HFFc6 (cell line): ENCODE data around the gene DUSP22. TPM values are rescaled to one million over a fixed set of nuclear protein-coding genes. Genes with fewer than 3 reads are reported as not detected.

Experiments used
- DNase-seq: peaks from one replicate; pipeline ENCODE4 v3.0.0-alpha.2; 2018
- H3K27ac Mint-ChIP-seq: 2 replicates; pipeline ENCODE4 v1.8.0; 2020; ENCODE audit warnings: mild to moderate bottlenecking, mixed read lengths
- H3K27me3 Mint-ChIP-seq: 2 replicates; pipeline ENCODE4 v1.8.0; 2021; ENCODE audit warnings: mild to moderate bottlenecking, moderate library complexity, mixed read lengths; ENCODE audit not compliant: insufficient read depth
- H3K36me3 Mint-ChIP-seq: 2 replicates; pipeline ENCODE4 v1.8.0; 2021; ENCODE audit warnings: low read depth, mixed read lengths
- H3K4me1 Mint-ChIP-seq: 2 replicates; pipeline ENCODE4 v1.8.0; 2020; ENCODE audit warnings: low read depth, mixed read lengths
- H3K4me3 Mint-ChIP-seq: 2 replicates; pipeline ENCODE4 v1.8.0; 2020; ENCODE audit warnings: mild to moderate bottlenecking, moderate library complexity, mixed read lengths
- H3K9me3 Mint-ChIP-seq: 2 replicates; pipeline ENCODE4 v1.8.0; 2020; ENCODE audit warnings: mild to moderate bottlenecking, mixed read lengths
- total RNA-seq, 6 experiments: library from RNA; stranded (reverse); fragmentation: NEBNext Ultra II Directional; extraction: Animal tissue kit (Norgen Biotek cat#: 25700); gene quantifications; 2 replicates in 1 of 6; 3 replicates in 5 of 6; pipeline ENCODE4 v1.2.3, GENCODE V29; 2021
- TF ChIP-seq, protein P1 (sequence below): fragments of 200-600 bp; sonication (generic); IDR thresholded peaks from 2 replicates; pipeline ENCODE4 v1.5.0; 2021; ENCODE audit warnings: antibody characterized with exemption, mild to moderate bottlenecking

DUSP22 gene
- total RNA-seq, 6 experiments from 2014 or later: 6.8 to 11.9 (median 9.2) TPM

DNA sequence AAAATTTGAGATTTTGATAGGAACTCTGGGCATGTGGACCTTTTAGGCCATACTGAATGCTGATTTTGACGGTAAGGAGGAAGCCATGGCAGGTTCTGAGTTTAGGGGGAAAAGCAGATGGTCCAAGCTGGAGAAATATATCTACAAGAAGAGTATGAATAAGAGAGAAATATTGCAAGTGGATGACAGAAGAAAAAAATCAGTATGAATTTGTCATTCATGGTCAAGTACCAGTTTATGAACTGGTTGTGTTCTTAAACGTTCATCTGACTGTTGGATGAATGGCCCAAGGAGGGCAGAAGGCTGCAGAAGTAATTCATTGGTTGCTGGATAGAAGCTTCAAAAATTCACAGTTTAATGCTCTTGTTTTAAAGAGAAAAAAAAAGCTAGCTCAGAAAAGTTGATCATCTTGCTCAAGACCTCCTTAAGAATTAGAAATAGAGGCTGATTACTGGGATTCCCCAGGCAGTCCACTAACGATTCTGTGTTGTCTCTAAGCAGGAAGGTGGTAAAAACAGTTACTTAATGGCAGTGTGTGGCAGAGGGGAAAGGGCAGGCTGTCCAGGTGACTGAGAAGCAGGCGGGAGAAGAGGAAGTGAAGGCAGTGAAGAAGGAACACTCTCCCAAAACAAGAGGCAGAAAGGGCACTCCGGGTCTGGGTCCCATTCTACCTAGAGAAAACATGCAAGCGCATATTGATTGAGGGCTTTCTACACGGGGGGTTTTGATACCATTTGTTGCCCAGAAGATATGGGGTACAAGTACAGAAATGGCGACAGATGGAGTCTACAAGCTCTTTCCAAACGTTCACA, 2.0 kb upstream of the DUSP22 start:
- peaks cover 15% of the 10 kb centered on the region for H3K9me3 Mint-ChIP-seq
- peaks cover 15% of the 10 kb centered on the region for H3K4me1 Mint-ChIP-seq
- H3K4me3 Mint-ChIP-seq: no peak overlapping the region
- TF ChIP-seq, protein P1, sequence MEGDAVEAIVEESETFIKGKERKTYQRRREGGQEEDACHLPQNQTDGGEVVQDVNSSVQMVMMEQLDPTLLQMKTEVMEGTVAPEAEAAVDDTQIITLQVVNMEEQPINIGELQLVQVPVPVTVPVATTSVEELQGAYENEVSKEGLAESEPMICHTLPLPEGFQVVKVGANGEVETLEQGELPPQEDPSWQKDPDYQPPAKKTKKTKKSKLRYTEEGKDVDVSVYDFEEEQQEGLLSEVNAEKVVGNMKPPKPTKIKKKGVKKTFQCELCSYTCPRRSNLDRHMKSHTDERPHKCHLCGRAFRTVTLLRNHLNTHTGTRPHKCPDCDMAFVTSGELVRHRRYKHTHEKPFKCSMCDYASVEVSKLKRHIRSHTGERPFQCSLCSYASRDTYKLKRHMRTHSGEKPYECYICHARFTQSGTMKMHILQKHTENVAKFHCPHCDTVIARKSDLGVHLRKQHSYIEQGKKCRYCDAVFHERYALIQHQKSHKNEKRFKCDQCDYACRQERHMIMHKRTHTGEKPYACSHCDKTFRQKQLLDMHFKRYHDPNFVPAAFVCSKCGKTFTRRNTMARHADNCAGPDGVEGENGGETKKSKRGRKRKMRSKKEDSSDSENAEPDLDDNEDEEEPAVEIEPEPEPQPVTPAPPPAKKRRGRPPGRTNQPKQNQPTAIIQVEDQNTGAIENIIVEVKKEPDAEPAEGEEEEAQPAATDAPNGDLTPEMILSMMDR: no peak
- no peak for DNase-seq
- H3K27me3 Mint-ChIP-seq: peaks cover 11% of the 10 kb centered on the region
- no peak overlapping the region for H3K27ac Mint-ChIP-seq
- no peaks in the 10 kb centered on the region for H3K36me3 Mint-ChIP-seq

DNA sequence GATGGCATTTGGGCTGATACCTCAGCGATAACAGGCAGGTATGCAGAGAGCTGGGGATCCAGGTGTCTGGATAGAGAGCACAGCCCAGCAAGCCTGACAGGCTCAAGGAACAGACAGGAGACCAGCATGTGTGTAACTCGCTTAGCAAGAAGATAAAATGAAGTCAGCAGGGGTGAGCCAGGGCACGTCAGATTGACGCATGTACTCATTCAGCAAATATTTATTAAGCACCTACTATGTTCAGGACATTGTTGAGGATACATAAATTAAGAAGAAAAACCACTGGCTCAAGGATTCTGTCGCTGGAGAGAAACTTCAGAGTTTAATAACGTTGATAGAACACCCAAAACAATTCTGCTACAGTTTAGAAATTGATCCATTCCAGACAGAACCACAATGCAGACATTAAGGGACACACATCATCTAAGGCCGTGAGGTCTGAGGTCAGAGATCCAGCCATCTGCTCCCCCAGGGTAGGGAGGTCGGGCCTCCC, 1.0 kb upstream of the DUSP22 start:
- H3K4me3 Mint-ChIP-seq: peak overlapping the region; percentile 79
- TF ChIP-seq, protein P1: no peak
- DNase-seq: no peak
- peaks cover 15% of the 10 kb centered on the region for H3K4me1 Mint-ChIP-seq
- H3K27me3 Mint-ChIP-seq: peaks cover 11% of the 10 kb centered on the region
- no peaks in the 10 kb centered on the region for H3K36me3 Mint-ChIP-seq
- H3K27ac Mint-ChIP-seq: peak overlapping the region; percentile 73
- peaks cover 15% of the 10 kb centered on the region for H3K9me3 Mint-ChIP-seq

DNA sequence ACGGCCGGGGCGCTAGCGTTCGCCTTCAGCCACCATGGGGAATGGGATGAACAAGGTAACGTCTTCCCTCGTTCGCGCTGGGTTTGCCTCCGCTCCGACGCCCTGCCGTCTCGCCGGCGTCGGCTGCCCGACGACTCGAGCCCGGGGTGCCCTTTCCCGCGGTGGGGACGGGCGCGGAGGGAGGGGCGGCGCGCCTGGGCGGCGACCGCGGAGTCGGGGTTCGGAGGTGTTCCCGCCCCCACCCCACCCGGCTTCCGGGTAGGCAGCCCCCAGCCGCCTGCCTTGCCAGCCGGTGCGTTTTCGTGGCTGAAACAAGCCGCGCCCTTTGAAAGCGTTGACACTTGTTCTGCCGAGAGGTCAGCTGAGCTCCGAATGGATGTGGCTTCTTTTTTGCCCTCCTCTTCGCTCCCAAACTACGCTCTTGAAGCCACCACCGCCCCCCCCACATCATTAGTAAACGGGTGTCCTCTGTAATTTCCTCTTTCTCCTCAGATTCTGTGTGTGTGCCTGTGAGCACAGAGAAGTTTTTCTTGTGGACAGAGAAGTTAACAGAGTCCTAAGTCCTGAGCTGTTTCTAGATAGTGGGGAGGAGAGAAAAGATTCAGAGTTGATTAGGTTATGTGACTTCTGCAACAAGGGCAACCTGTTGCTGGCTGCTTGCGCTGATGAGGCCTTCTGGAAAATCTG, 362 bp downstream of the DUSP22 start:
- H3K4me1 Mint-ChIP-seq: peaks cover 15% of the 10 kb centered on the region
- no peaks in the 10 kb centered on the region for H3K36me3 Mint-ChIP-seq
- peak overlapping the region; percentile 77 for H3K27ac Mint-ChIP-seq
- TF ChIP-seq, protein P1: no peak
- H3K4me3 Mint-ChIP-seq: peak overlapping the region; percentile 93
- peaks cover 4% of the 10 kb centered on the region for H3K27me3 Mint-ChIP-seq
- DNase-seq: peak; percentile 29
- H3K9me3 Mint-ChIP-seq: peaks cover 15% of the 10 kb centered on the region

DNA sequence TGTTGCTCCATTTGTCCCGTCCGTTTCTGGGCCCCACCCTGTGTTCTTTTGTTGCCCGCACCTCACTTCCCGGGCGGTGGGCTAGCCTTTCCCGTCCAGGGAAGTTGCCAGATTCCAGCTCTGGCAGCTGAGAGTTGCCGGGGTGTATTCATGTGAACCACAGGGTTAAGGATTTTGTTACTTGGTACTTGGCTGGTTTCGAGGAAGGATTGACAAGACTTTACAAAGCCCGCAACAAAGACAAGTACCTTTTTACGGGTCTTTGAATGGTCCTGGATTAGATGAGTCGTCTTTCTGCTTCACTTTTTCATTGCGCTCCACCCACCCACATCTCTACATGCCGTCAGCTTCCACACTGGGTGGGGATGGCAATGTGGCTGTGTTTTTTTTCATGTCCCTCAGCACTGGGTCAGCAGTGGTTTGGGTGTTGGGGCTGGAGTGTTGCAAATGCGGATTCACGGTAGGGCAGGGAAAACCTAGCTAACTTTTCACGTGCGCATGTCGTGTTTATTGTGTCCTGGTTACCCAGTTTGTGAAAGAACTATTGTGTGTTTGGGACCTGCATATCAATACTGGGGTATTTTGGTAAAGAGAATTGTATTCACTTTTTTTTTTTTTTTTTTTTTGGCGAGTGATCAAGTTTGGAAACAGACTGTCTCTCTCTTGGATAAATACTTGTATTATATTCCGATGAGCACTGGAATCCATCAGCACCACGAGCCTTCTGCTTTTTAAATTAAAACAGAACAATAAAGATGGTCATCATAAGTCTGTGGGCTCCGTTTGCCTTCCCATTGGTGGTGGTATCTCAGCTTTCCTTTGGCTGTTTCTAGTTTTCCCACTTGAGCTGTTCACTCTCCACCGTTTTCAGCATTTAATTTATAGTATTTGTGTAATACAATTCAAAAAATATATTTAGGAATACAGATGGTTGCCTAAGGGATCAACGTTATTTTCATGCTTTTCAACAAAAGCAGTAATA, 1.2 kb downstream of the DUSP22 start:
- peaks cover 15% of the 10 kb centered on the region for H3K9me3 Mint-ChIP-seq

More for the DNA sequence above, 1.2 kb downstream of the DUSP22 start:
- DNase-seq: no peak
- Mint-ChIP-seq H3K36me3 (no peaks in the 10 kb centered on the region), H3K27ac (peak overlapping the region; percentile 77), H3K4me3 (peak overlapping the region; percentile 93), H3K4me1 (peaks cover 15% of the 10 kb centered on the region), H3K27me3 (no peaks in the 10 kb centered on the region; the same call in 1 of the 2 replicates)
- TF ChIP-seq, protein P1: no peak
